GM23338 (cell line): ENCODE measurements around the gene EDA. TPM values are rescaled to one million over a fixed set of nuclear protein-coding genes. Genes with fewer than 3 reads are reported as not detected.

Source experiments
- ATAC-seq: fragments of 200-7000 bp; cut with Tn5 transposase; 3 replicates; pipeline ENCODE4 v1.9.1; 2020
- DNase-seq: peaks from one replicate; pipeline ENCODE4 v3.0.0-alpha.2; 2015; ENCODE audit warnings: low spot score
- H2AFZ ChIP-seq: fragments of 200-600 bp; sonication (generic); 2 replicates; pipeline ENCODE4 v1.8.0; 2016; ENCODE audit warnings: antibody characterized with exemption, mild to moderate bottlenecking, moderate library complexity
- H3F3A ChIP-seq: fragments of 200-600 bp; sonication (generic); replicated peaks from 2 replicates; pipeline ENCODE4 v1.8.0; 2017; ENCODE audit warnings: antibody characterized with exemption, mixed run types, low read depth
- H3K27ac ChIP-seq: fragments of 200-600 bp; sonication (generic); 2 replicates; pipeline ENCODE4 v1.6.1; 2016; ENCODE audit warnings: low read depth
- H3K27me3 ChIP-seq: fragments of 200-600 bp; sonication (generic); 2 replicates; pipeline ENCODE4 v1.8.0; 2016; ENCODE audit warnings: mild to moderate bottlenecking, mixed run types, moderate library complexity; ENCODE audit not compliant: insufficient read depth
- H3K36me3 ChIP-seq: fragments of 200-600 bp; sonication (generic); 2 replicates; pipeline ENCODE4 v1.8.0; 2016; ENCODE audit warnings: mild to moderate bottlenecking; ENCODE audit not compliant: insufficient read depth
- H3K4me1 ChIP-seq: fragments of 200-600 bp; sonication (generic); 2 replicates; pipeline ENCODE4 v1.8.0; 2016; ENCODE audit warnings: mild to moderate bottlenecking, moderate library complexity; ENCODE audit not compliant: insufficient read depth
- H3K4me2 ChIP-seq: fragments of 200-600 bp; sonication (generic); 2 replicates; pipeline ENCODE4 v1.7.1; 2017; ENCODE audit warnings: mixed run types
- H3K4me3 ChIP-seq: fragments of 200-600 bp; sonication (generic); 2 replicates; pipeline ENCODE4 v1.6.1; 2016; ENCODE audit warnings: mixed run types
- H3K79me2 ChIP-seq: fragments of 200-600 bp; sonication (generic); replicated peaks from 2 replicates; pipeline ENCODE4 v1.8.0; 2017; ENCODE audit warnings: mild to moderate bottlenecking; ENCODE audit not compliant: insufficient read depth
- H3K9me2 ChIP-seq: fragments of 200-600 bp; sonication (generic); 2 replicates; pipeline ENCODE4 v1.8.0; 2017; ENCODE audit not compliant: insufficient read depth
- H4K20me1 ChIP-seq: fragments of 200-600 bp; sonication (generic); replicated peaks from 2 replicates; pipeline ENCODE4 v1.8.0; 2017; ENCODE audit warnings: mild to moderate bottlenecking; ENCODE audit not compliant: insufficient read depth
- H3K27ac Mint-ChIP-seq: 2 replicates; pipeline ENCODE4 v1.8.0; 2020; ENCODE audit warnings: inconsistent platforms, mild to moderate bottlenecking, moderate library complexity, mixed read lengths
- H3K27me3 Mint-ChIP-seq: 3 replicates; pipeline ENCODE4 v1.8.0; 2022; ENCODE audit warnings: low read depth, mild to moderate bottlenecking, moderate library complexity, mixed read lengths, inconsistent platforms; ENCODE audit not compliant: insufficient read depth, poor library complexity
- H3K36me3 Mint-ChIP-seq: 3 replicates; pipeline ENCODE4 v1.8.0; 2021; ENCODE audit warnings: low read depth, mild to moderate bottlenecking, inconsistent platforms, moderate library complexity, mixed read lengths
- H3K4me1 Mint-ChIP-seq: 3 replicates; pipeline ENCODE4 v1.8.0; 2020; ENCODE audit warnings: mild to moderate bottlenecking, inconsistent platforms, mixed read lengths
- H3K4me3 Mint-ChIP-seq: 3 replicates; pipeline ENCODE4 v1.8.0; 2021; ENCODE audit warnings: moderate library complexity, mild to moderate bottlenecking, inconsistent platforms, mixed read lengths
- H3K9me3 Mint-ChIP-seq: 3 replicates; pipeline ENCODE4 v1.8.0; 2020; ENCODE audit warnings: moderate library complexity, mild to moderate bottlenecking, inconsistent platforms, mixed read lengths
- CTCF ChIP-seq, 2 experiments: fragments of 200-600 bp in 1 of 2; sonication (generic) in 1 of 2; conservative IDR thresholded peaks; 2 replicates each; pipeline versions ENCODE4 v1.5.1 to v1.6.1; 2016 to 2017; ENCODE audit warnings: antibody characterized with exemption in 2 of 2, low read depth in 2 of 2, mild to moderate bottlenecking in 2 of 2, moderate library complexity in 1 of 2
- EZH2 ChIP-seq: fragments of 200-600 bp; sonication (generic); IDR thresholded peaks from one replicate; pipeline ENCODE4 v1.8.0; 2017; ENCODE audit warnings: antibody characterized with exemption, mild to moderate bottlenecking, low read depth; ENCODE audit not compliant: unreplicated experiment
- EZH2phosphoT487 ChIP-seq: fragments of 200-600 bp; sonication (generic); IDR thresholded peaks from one replicate; pipeline ENCODE4 v1.8.1; 2018; ENCODE audit warnings: antibody characterized with exemption; ENCODE audit not compliant: unreplicated experiment
- NANOG ChIP-seq: IDR thresholded peaks from 2 replicates; pipeline ENCODE4 v1.6.1; 2016; ENCODE audit warnings: antibody characterized with exemption, borderline replicate concordance
- POLR2AphosphoS5 ChIP-seq: IDR thresholded peaks from 2 replicates; pipeline ENCODE4 v1.6.1; 2016; ENCODE audit warnings: antibody characterized with exemption, low read depth
- polyA plus RNA-seq: library from polyadenylated mRNA; unstranded; fragments of >200 nt; fragmentation: Nextera tagmentation; extraction: Ambion mirVana; gene quantifications from 2 replicates; pipeline ENCODE4 v1.2.1, GENCODE V29; 2016
- total RNA-seq: library from RNA; depleted of rRNA; stranded (reverse); fragments of >200 nt; shearing (Covaris generic); gene quantifications from 2 replicates; pipeline ENCODE4 v1.2.3, GENCODE V29; 2014
- TF ChIP-seq, protein P1 (sequence below): IDR thresholded peaks from 2 replicates; pipeline ENCODE4 v1.6.1; 2016; ENCODE audit warnings: antibody characterized with exemption
- TF ChIP-seq, protein P2 (sequence below): fragments of 250-450 bp; sonication (Bioruptor Pico); IDR thresholded peaks from 2 replicates; pipeline ENCODE4 v1.5.0; 2020; ENCODE audit warnings: mild to moderate bottlenecking, moderate library complexity

EDA gene
- total and polyA plus RNA-seq, 2 experiments from 2014 or later = 6.6 to 19.6 TPM

GRCh38 chrX:69793260-69793935, 177.5 kb downstream of the EDA start:
- Histone ChIP-seq H3K79me2 (no peaks in the 10 kb centered on the region), H3F3A (no peaks in the 10 kb centered on the region), H3K4me3 (no peak overlapping the region), H3K36me3 (no peaks in the 10 kb centered on the region), H3K9me2 (no peaks in the 10 kb centered on the region), H3K4me2 (no peak overlapping the region), H3K4me1 (no peaks in the 10 kb centered on the region), H2AFZ (no peak overlapping the region), H3K27ac (no peak overlapping the region), H4K20me1 (no peaks in the 10 kb centered on the region), H3K27me3 (no peaks in the 10 kb centered on the region)
- peaks cover 3% of the 10 kb centered on the region for H3K27me3 Mint-ChIP-seq
- peaks cover 6% of the 10 kb centered on the region; the same call in 2 of the 3 replicates for H3K9me3 Mint-ChIP-seq
- ATAC-seq = no peak
- TF ChIP-seq NANOG (no peak), CTCF (conservative IDR thresholded peaks at IDR 0.05; ENCODE audit: low read depth in 2 of 2) (no peak), EZH2 (no peak), EZH2phosphoT487 (no peak), POLR2AphosphoS5 (no peak)
- TF ChIP-seq, protein P1, sequence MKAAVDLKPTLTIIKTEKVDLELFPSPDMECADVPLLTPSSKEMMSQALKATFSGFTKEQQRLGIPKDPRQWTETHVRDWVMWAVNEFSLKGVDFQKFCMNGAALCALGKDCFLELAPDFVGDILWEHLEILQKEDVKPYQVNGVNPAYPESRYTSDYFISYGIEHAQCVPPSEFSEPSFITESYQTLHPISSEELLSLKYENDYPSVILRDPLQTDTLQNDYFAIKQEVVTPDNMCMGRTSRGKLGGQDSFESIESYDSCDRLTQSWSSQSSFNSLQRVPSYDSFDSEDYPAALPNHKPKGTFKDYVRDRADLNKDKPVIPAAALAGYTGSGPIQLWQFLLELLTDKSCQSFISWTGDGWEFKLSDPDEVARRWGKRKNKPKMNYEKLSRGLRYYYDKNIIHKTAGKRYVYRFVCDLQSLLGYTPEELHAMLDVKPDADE = no peak
- TF ChIP-seq, protein P2, sequence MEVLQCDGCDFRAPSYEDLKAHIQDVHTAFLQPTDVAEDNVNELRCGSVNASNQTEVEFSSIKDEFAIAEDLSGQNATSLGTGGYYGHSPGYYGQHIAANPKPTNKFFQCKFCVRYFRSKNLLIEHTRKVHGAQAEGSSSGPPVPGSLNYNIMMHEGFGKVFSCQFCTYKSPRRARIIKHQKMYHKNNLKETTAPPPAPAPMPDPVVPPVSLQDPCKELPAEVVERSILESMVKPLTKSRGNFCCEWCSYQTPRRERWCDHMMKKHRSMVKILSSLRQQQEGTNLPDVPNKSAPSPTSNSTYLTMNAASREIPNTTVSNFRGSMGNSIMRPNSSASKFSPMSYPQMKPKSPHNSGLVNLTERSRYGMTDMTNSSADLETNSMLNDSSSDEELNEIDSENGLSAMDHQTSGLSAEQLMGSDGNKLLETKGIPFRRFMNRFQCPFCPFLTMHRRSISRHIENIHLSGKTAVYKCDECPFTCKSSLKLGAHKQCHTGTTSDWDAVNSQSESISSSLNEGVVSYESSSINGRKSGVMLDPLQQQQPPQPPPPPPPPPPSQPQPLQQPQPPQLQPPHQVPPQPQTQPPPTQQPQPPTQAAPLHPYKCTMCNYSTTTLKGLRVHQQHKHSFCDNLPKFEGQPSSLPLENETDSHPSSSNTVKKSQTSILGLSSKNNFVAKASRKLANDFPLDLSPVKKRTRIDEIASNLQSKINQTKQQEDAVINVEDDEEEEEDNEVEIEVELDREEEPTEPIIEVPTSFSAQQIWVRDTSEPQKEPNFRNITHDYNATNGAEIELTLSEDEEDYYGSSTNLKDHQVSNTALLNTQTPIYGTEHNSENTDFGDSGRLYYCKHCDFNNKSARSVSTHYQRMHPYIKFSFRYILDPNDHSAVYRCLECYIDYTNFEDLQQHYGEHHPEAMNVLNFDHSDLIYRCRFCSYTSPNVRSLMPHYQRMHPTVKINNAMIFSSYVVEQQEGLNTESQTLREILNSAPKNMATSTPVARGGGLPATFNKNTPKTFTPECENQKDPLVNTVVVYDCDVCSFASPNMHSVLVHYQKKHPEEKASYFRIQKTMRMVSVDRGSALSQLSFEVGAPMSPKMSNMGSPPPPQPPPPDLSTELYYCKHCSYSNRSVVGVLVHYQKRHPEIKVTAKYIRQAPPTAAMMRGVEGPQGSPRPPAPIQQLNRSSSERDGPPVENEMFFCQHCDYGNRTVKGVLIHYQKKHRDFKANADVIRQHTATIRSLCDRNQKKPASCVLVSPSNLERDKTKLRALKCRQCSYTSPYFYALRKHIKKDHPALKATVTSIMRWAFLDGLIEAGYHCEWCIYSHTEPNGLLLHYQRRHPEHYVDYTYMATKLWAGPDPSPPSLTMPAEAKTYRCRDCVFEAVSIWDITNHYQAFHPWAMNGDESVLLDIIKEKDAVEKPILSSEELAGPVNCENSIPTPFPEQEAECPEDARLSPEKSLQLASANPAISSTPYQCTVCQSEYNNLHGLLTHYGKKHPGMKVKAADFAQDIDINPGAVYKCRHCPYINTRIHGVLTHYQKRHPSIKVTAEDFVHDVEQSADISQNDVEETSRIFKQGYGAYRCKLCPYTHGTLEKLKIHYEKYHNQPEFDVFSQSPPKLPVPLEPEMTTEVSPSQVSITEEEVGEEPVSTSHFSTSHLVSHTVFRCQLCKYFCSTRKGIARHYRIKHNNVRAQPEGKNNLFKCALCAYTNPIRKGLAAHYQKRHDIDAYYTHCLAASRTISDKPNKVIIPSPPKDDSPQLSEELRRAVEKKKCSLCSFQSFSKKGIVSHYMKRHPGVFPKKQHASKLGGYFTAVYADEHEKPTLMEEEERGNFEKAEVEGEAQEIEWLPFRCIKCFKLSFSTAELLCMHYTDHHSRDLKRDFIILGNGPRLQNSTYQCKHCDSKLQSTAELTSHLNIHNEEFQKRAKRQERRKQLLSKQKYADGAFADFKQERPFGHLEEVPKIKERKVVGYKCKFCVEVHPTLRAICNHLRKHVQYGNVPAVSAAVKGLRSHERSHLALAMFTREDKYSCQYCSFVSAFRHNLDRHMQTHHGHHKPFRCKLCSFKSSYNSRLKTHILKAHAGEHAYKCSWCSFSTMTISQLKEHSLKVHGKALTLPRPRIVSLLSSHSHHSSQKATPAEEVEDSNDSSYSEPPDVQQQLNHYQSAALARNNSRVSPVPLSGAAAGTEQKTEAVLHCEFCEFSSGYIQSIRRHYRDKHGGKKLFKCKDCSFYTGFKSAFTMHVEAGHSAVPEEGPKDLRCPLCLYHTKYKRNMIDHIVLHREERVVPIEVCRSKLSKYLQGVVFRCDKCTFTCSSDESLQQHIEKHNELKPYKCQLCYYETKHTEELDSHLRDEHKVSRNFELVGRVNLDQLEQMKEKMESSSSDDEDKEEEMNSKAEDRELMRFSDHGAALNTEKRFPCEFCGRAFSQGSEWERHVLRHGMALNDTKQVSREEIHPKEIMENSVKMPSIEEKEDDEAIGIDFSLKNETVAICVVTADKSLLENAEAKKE (CRISPR knock-in tag) = no peak
- H3K27ac Mint-ChIP-seq = no peak overlapping the region
- peaks cover 8% of the 10 kb centered on the region; the same call in 2 of the 3 replicates for H3K36me3 Mint-ChIP-seq
- no peaks in the 10 kb centered on the region; the same call in 2 of the 3 replicates for H3K4me1 Mint-ChIP-seq
- no peak overlapping the region for H3K4me3 Mint-ChIP-seq
- DNase-seq = no peak
